ENCODE results near the gene MPC1.

Gene MPC1

GRCh38 chr6:166318649-166319600 is 63.8 kb downstream of the MPC1 start:
- Mint-ChIP-seq H3K27ac (no peak overlapping the region), H3K36me3 (peaks cover 9% of the 10 kb centered on the region), H3K9me3 (no peaks in the 10 kb centered on the region), H3K4me1 (no peaks in the 10 kb centered on the region), H3K4me3 (no peak overlapping the region), H3K27me3 (peaks cover 8% of the 10 kb centered on the region)
- DNase-seq = no peak
- CTCF ChIA-PET = interaction anchor here (1.1 to 1.7 kb wide), 3 partner anchors 62 to 82 kb away, joined by 3 to 5 read pairs (median 4); no protein-coding TSS in a partner anchor

DNA sequence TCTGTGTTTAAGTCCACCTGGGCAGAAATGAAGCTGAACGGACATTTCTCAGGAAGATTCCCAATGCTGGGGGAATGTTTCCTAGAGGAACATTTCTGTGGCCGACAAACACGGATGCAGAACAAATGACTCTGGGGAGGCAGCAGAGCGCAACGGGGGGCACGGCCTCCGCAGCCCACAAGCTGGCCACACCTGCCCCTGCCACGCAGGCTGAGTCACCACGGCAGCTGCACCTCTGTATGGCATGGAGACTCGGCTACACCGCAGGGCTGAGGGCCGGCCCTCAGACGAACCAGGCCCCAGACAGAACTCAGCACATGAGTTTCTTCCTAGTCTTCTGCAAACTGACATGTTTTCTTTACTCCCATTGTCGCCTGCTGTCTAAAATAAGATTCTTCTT is 64.5 kb downstream of the MPC1 start:
- peaks cover 6% of the 10 kb centered on the region for H3K36me3 Mint-ChIP-seq
- no peak for DNase-seq
- H3K4me3 Mint-ChIP-seq = no peak overlapping the region
- no peaks in the 10 kb centered on the region for H3K4me1 Mint-ChIP-seq
- CTCF ChIA-PET = interaction anchor here (1.1 to 1.6 kb wide), 2 partner anchors 81 to 82 kb away, joined by 3 to 4 read pairs; no protein-coding TSS in a partner anchor
- H3K27me3 Mint-ChIP-seq = peaks cover 11% of the 10 kb centered on the region
- no peak overlapping the region for H3K27ac Mint-ChIP-seq
- no peaks in the 10 kb centered on the region for H3K9me3 Mint-ChIP-seq

DNA sequence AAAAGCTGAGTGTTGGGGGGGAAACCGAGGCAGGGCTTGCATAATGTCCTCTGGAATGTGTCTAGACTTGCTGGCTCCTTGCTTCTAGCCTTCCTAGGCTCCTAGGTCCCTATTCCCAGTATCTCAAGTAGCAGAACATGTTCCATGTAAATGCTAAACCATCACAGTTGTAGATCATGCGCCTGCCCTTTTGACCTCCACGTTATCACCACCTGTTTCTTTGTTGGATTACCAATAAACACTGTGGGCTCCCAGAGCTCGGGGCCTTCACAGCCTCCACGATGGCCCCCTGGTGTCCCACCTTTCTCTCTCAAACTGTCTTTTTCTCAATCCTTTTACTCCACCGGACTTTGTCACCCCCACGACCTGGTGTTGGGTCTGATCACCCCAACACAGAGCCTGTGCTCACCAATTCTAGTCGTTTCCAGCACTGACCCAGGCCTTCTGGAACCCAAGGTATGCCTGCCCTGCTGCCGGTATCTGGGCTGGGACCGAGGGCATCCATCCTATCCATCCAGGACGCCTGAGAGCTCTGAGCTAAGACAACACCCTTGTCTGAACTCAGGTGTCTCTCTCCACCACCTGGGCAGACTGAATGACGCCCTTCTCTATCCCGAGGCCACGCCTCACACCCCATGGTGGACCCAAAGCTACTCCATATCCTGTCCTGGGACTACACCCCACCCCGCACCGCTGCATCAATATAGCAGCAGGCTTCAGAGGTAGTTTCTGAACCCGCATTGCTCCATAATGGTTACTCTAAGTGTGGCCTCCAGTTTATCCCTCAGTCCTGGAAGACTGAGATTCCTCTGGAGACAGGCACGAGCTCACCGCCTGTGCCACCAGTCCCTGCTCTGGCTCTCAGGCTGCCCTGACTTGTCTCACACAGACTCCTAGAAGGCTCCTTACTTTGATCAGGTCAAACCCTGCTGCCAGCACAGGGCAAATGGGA is 65.2 kb downstream of the MPC1 start:
- CTCF ChIA-PET = interaction anchor here (1.1 to 1.6 kb wide), 2 partner anchors 82 to 83 kb away, joined by 3 to 4 read pairs; no protein-coding TSS in a partner anchor
- Mint-ChIP-seq H3K36me3 (peaks cover 3% of the 10 kb centered on the region), H3K27me3 (peaks cover 13% of the 10 kb centered on the region), H3K4me3 (no peak overlapping the region), H3K4me1 (no peaks in the 10 kb centered on the region), H3K9me3 (no peaks in the 10 kb centered on the region), H3K27ac (no peak overlapping the region)
- DNase-seq = no peak

GRCh38 chr6:166315436-166315835 is 67.3 kb downstream of the MPC1 start:
- CTCF ChIA-PET = interaction anchor here (3.1 kb wide), 1 partner anchor 65 kb away, joined by 34 read pairs; no protein-coding TSS in a partner anchor
- no peak overlapping the region for H3K27ac Mint-ChIP-seq
- no peaks in the 10 kb centered on the region for H3K9me3 Mint-ChIP-seq
- H3K4me3 Mint-ChIP-seq = no peak overlapping the region
- peaks cover 3% of the 10 kb centered on the region for H3K36me3 Mint-ChIP-seq
- peaks cover 19% of the 10 kb centered on the region for H3K27me3 Mint-ChIP-seq
- no peaks in the 10 kb centered on the region for H3K4me1 Mint-ChIP-seq
- no peak for DNase-seq
